ENCODE data around the gene TRIM65.

TRIM65 gene

GRCh38 chr17:75915268-75915667 lies 18.5 kb upstream of the TRIM65 start:
- DNase-seq: no peak

GRCh38 chr17:75914643-75915267 lies 18.0 kb upstream of the TRIM65 start:
- no peak for DNase-seq

- no peak for DNase-seq
Observed at GRCh38 chr17:75913537-75914210, 16.9 kb upstream of the TRIM65 start.

DNA sequence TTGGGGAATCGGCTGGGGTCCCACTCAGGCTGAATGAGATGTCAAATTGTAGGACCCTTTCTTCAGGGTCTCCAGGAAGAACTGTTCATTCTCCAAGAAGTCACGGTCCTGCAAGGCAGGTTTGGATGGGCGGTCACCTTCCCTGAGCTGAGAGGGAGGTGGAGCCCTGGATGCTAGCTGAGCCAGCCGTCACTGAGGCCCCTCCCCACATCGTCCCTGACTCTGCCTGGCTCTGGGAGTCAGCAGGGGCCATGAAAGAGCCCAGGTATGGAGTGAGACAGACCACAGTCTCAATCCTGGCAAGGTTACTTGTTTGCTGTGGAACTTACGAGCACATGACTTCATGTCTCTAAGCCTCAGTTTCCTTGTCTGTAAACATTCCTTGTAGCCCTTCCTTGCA lies 13.9 kb upstream of the TRIM65 start:
- no peak for DNase-seq

DNA sequence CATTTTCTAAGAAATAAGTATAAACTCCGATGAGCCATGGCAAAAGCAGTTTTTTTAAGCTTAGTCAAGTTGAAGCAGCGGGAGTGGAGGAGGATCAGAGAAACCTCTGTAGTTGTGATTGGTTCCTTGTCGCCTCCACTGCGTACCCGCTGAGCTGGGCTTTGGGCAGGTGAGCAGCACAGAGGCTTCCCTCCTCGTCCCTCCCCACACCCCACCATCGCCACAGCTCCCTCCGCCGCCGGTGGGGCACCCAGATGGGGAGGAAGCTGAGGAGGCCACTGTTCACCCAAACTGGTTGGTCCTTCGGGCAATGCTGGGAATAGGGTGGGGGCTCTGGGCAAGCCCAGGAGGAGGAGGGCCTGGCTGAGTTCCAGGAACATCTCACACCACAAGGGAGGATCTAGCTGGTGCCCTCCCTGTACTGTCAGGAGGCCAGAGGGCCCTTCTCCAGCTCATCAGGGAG lies 13.1 kb upstream of the TRIM65 start:
- DNase-seq: no peak

GRCh38 chr17:75909051-75909811 lies 12.5 kb upstream of the TRIM65 start:
- DNase-seq: no peak

DNA sequence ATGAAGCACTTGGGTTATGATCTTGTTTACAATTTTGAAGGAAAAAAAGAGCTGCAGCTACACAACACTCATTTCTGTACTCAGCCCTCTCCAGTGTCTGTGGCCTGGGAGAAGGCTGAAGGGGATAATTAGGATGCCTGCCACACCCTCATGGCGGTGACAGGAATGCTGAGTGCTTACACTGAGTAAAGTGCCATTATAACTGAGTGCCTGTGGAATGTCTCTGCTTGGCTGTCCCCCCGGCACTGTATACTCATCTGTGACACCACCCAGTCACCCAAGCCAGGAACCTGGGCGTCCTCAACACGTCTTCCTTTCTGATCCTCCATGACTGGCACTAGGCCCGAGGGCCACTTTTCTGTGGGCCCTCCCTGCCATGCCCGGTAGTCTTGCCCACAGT lies 11.4 kb upstream of the TRIM65 start:
- no peak for DNase-seq

- DNase-seq: no peak
Observed at GRCh38 chr17:75906143-75906884, 9.6 kb upstream of the TRIM65 start.

DNA sequence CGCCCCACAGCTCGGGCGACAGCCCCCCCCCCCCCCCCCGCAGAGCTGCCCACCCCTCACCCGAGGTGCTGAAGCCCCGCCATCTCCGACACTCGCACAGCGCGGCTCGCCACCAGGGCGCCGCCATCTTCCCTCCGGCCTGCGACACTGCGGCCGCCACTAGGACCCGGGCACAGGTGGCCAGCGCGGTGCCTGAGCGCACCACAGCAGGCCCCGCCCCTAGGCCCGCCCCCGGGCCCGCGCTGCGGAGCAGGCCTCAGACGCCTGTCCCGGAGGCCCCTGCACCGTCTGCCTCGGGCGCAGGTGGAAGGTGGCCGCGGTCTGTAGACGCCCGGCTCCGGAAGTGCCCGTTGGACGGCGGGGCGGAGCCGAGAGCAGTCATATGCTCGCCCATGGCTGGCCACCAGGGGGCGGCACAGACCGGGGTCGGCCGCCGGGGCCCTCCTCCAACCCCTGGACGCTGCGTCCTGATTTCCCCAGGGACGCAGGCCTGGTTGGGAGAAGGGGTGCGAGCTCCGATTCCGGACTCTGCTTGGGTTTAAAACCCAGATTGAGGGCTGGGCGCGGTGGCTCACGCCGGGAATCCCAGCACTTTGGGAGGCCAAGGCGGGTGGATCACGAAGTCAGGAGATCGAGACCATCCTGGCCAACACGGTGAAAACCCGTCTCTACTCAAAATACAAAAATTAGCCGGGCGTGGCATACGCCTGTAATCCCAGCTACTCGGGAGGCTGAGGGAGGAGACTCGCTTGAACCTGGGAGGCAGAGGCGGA lies 8.2 kb upstream of the TRIM65 start, which contains the start of gene MRPL38:
TSS of gene MRPL38 (minus strand) at position 136 of the 773 bp plus-strand sequence. CDS start at position 127, 9 bp downstream.
- DNase-seq: peak; percentile 95

GRCh38 chr17:75902406-75902805 lies 5.7 kb upstream of the TRIM65 start:
- DNase-seq: no peak

DNA sequence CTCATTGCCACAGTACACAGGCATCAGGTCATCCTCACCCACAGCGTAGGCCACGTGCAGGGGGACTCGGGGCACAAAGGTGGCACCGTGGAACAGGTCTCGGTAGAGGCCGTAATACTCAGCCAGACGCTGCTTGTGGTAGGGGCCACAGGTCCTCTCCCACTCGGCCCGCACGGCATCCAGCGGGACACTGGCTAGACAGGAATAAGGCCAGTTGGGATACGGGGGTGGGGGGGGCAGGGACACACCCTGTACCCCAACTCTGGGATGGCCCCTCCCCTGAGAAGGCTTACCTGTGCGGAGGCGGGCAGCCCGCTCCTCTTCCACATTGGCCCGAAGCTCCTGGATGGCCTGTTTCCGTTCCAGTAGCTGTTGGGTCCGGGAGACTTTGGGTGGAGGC lies 5.0 kb upstream of the TRIM65 start:
- DNase-seq: no peak

DNA sequence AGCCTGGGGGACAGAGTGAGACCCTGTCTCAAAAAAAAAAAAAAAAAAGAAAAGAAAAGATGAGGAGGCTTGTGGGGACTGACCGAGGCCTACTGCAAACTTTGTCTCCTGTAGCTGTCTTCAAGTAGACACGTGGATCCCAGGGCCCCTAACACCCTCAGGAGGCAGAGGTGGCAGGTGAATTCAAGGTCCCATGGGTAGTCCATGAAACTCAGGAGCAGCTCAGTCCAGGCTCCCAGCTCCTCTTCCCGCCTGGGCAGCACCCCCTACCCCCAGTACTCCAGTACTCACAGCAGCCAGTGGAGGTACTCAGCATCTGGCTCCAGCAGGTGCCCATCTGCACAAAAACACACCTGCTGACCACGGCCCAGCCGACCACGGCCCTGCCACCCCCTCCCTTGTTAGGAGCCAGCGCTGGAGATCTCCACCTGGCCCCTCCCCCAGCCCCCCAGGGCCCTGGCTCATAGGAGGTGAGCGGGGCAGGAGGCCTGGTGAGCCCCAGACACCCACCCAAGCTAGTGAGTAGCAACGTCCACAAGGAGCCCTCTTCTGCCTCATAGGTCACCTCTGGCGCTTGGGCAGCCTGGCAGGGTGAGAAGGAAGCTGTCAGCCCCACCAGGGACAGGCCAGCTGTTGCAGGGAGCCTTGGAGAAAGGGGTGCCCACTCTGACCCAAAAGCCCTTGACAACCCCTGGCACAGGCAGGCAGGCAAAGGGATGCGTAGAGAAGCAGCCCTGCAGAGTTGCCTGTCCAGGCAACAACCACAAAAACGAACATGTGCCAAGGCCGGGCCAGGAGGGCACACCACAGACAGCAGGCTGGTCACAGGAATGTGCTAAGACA lies 4.2 kb upstream of the TRIM65 start:
- no peak for DNase-seq

DNA sequence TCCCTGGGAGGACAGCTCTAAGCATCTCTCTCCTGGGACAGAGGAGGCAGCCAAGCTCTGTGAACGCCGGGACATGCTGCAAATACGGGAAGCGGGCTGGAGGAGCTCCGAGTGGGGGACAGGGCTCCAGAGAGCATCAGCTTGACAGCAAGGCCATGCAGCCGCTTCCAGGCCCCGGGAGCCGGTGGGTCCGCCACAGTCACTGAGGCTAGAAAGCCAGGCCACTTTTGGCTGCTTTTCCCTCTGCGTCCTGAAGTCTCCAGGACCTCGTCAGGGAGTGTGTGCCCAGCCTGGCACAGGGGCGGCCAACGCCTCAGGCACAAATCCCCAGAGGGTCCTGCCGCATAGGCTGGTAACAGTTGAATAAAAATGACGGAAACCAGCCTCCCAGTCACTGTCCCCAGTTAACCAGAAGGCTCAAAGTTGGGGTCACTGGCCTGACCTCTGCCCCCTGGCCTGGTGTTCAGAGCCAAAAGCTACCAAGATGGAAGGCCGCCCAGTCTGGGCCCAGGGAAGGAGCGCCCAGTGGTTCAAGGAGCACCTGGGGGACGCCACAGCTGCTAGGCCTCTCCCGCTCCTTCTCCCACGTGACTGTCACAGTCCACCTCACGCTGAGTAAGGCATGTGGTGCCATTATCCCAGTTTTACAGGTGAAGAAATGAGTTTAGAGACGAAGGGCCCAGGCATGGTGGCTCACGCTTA lies 3.2 kb upstream of the TRIM65 start:
- no peak for DNase-seq

DNA sequence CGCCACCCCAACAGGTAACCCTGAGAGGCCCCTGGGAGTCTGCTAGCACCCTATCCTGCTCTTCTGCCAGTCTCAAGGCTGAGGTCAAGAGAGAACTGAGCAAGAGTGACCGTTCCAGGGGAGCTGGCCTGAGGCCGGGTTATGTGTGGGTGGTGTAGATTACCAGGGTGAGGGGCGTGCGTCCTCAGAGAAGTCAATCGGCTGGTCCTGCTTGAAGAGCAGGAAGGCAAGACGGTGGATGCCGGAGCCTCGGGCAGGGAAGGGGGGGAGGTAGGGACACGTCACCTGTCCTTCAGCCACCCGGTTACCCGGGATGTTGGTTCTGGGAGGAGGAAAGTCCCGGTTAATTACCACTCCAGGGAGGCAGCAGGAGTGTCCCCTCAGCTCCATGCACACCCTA lies 2.6 kb upstream of the TRIM65 start:
- DNase-seq: no peak

GRCh38 chr17:75898791-75899190 lies 2.0 kb upstream of the TRIM65 start:
- DNase-seq: no peak

- DNase-seq: no peak
Observed at GRCh38 chr17:75898065-75898464, 1.3 kb upstream of the TRIM65 start.

GRCh38 chr17:75897160-75898019 lies 639 bp upstream of the TRIM65 start:
- no peak for DNase-seq

- no peak for DNase-seq
Observed at GRCh38 chr17:75895370-75896155, 1.2 kb downstream of the TRIM65 start.

Data from CD4-positive, alpha-beta T cell treated with Interleukin-12 subunit alpha and Interleukin-12 subunit beta, for 1 hour (primary cell).